Gastrocnemius medialis (tissue), 4 donors: Measurements from ENCODE around the gene ST6GALNAC1.

Experiments used
- POLR2A ChIP-seq, 2 donors: fragments of 450-650 bp; IDR thresholded peaks; one replicate each; pipeline ENCODE4 v1.6.1; 2017; ENCODE audit warnings: antibody characterized with exemption in 2 of 2, mild to moderate bottlenecking in 2 of 2, moderate library complexity in 2 of 2
- TF ChIP-seq, protein P1 (sequence below), 5 experiments: fragments of 450-650 bp in 3 of 5; fragments of 200-600 bp in 2 of 5; sonication (generic) in 2 of 5; IDR thresholded peaks in 4 of 5; conservative IDR thresholded peaks in 1 of 5; 1 replicate in 4 of 5; 2 replicates in 1 of 5; pipeline ENCODE4 v1.5.1; 2016 to 2019; ENCODE audit warnings: antibody characterized with exemption in 5 of 5, mild to moderate bottlenecking in 3 of 5, moderate library complexity in 3 of 5

DNA sequence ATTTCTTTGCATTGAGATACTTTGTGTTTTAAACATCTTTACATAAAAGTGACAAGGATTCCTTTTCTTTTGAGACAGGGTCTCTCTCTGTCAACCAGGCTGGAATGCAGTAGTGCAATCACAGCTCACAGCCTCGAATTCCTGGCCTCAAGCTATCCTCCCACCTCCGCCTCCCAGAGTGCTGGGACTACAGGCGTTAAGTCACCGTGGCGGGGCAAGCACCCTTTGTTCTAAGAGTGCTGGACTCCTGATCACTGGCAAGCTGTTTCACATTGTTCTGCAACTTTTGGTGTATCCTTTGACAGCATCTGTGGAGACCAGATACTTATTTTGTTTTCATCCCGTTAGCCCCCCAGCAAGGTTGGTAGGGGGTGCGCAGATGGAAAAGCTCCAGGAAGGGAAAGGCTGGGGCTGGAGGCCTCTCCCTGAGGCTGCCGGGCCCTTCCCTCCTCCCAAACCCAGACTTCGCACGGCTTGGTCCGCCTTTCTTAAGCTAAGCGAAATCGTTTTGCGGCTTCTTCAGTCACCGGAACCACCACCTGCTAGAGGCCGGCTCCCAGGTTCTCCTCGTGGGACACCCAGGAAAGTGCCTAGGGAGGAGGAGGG lies 59.0 kb downstream of the ST6GALNAC1 start:
- no peak for TF ChIP-seq POLR2A (IDR thresholded peaks at IDR 0.05)
- TF ChIP-seq, protein P1, sequence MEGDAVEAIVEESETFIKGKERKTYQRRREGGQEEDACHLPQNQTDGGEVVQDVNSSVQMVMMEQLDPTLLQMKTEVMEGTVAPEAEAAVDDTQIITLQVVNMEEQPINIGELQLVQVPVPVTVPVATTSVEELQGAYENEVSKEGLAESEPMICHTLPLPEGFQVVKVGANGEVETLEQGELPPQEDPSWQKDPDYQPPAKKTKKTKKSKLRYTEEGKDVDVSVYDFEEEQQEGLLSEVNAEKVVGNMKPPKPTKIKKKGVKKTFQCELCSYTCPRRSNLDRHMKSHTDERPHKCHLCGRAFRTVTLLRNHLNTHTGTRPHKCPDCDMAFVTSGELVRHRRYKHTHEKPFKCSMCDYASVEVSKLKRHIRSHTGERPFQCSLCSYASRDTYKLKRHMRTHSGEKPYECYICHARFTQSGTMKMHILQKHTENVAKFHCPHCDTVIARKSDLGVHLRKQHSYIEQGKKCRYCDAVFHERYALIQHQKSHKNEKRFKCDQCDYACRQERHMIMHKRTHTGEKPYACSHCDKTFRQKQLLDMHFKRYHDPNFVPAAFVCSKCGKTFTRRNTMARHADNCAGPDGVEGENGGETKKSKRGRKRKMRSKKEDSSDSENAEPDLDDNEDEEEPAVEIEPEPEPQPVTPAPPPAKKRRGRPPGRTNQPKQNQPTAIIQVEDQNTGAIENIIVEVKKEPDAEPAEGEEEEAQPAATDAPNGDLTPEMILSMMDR (IDR thresholded peaks at IDR 0.05 in 4 of 5, conservative IDR thresholded peaks at IDR 0.05 in 1 of 5), result no peak
